HEK293T (cell line): Measurements from ENCODE around the gene SLC22A31.

ENCODE experiments used
- CTBP1 ChIP-seq: fragments of 450-650 bp; IDR thresholded peaks from 2 replicates; pipeline ENCODE4 v1.6.1; 2016; ENCODE audit warnings: borderline replicate concordance
- FOXM1 ChIP-seq: fragments of 450-650 bp; IDR thresholded peaks from 2 replicates; pipeline ENCODE4 v1.6.1; 2017; ENCODE audit warnings: mild to moderate bottlenecking, borderline replicate concordance
- SP1 ChIP-seq: fragments of 450-650 bp; IDR thresholded peaks from 2 replicates; pipeline ENCODE4 v1.6.1; 2017
- SUZ12 ChIP-seq: fragments of 450-650 bp; IDR thresholded peaks from 2 replicates; pipeline ENCODE4 v1.6.1; 2016; ENCODE audit warnings: mild to moderate bottlenecking
- ZNF384 ChIP-seq: fragments of 450-650 bp; IDR thresholded peaks from 2 replicates; pipeline ENCODE4 v1.6.1; 2016
- TF ChIP-seq, protein P1 (sequence below): fragments of 450-650 bp; IDR thresholded peaks from 2 replicates; pipeline ENCODE4 v1.6.1; 2016

DNA sequence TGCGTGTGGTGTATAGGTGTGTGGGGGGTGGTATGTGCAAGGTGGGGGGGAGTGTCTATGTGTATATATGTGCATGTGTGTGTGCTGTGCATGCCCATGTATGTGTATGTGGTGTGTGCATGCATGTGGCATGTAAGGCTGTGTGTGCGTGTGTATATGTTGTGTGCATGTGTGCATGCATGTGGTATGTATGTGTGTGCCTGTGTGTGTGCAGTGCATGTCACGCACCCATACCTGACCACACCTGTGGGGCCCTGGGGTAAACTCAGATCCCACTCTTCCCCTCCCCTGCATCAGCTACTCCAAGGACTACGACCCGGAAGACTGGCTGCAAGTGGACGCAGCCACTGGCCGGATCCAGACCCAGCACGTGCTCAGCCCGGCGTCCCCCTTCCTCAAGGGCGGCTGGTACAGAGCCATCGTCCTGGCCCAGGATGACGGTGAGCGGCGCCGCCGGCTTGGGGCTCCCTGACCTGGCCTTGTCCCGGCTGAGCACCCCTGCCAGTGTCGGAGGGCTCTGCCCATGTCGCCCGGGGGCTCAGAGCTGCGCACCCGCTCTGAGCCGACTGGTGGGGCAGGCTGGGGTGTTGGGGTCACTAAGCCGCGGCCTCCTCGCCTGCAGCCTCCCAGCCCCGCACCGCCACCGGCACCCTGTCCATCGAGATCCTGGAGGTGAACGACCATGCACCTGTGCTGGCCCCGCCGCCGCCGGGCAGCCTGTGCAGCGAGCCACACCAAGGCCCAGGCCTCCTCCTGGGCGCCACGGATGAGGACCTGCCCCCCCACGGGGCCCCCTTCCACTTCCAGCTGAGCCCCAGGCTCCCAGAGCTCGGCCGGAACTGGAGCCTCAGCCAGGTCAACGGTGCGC, 9.1 kb downstream of the SLC22A31 start:
- TF ChIP-seq CTBP1 (no peak), SUZ12 (no peak), ZNF384 (no peak), FOXM1 (no peak), SP1 (no peak)
- TF ChIP-seq, protein P1, sequence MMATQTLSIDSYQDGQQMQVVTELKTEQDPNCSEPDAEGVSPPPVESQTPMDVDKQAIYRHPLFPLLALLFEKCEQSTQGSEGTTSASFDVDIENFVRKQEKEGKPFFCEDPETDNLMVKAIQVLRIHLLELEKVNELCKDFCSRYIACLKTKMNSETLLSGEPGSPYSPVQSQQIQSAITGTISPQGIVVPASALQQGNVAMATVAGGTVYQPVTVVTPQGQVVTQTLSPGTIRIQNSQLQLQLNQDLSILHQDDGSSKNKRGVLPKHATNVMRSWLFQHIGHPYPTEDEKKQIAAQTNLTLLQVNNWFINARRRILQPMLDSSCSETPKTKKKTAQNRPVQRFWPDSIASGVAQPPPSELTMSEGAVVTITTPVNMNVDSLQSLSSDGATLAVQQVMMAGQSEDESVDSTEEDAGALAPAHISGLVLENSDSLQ: no peak
